ENCODE results near the gene MYO6. TPM values are rescaled to one million over a fixed set of nuclear protein-coding genes. Genes with fewer than 3 reads are reported as not detected.
"Not testable (repeated sequence)": the region's sequence is repeated elsewhere in the genome, so short reads cannot be mapped to it uniquely, and the experiment has no call there.

Gene MYO6
- total RNA-seq, 1 donor from 2014 or later: 0.83 TPM

DNA sequence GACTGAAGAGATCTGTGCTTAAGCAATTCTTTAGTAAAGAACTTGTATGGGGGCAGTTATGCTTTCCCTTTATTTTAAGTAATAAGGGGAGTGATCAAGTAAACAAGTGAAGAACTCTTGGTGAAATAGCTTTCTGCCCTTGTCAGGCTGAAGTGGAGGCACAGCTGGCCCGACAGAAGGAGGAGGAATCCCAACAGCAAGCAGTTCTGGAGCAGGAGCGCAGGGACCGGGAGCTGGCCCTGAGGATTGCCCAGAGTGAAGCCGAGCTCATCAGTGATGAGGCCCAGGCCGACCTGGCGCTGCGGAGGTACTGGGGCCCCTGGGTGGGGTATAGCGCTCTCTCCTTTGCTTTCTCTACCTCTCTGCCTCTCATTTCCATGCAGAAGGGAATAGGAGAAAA is 143.3 kb downstream of the MYO6 start:
- Mint-ChIP-seq H3K27ac (no peak overlapping the region), H3K9me3 (no peaks in the 10 kb centered on the region), H3K4me1 (ENCODE audit: low read depth) (no peaks in the 10 kb centered on the region), H3K27me3 (ENCODE audit: insufficient read depth) (no peaks in the 10 kb centered on the region), H3K36me3 (ENCODE audit: low read depth) (no peaks in the 10 kb centered on the region), H3K4me3 (no peak overlapping the region)
- intact Hi-C loops (cut with micrococcal nuclease): no loop called here
- no peak for DNase-seq (ENCODE audit: low spot score)

- Mint-ChIP-seq H3K36me3 (ENCODE audit: low read depth) (no peaks in the 10 kb centered on the region), H3K9me3 (no peaks in the 10 kb centered on the region), H3K4me1 (ENCODE audit: low read depth) (no peaks in the 10 kb centered on the region), H3K4me3 (no peak overlapping the region), H3K27me3 (ENCODE audit: insufficient read depth) (no peaks in the 10 kb centered on the region), H3K27ac (no peak overlapping the region)
- no peak for DNase-seq (ENCODE audit: low spot score)
- intact Hi-C loops (cut with micrococcal nuclease): no loop called here
These were observed 144.2 kb downstream of the MYO6 start for GRCh38 chr6:75893058-75893775.

DNA sequence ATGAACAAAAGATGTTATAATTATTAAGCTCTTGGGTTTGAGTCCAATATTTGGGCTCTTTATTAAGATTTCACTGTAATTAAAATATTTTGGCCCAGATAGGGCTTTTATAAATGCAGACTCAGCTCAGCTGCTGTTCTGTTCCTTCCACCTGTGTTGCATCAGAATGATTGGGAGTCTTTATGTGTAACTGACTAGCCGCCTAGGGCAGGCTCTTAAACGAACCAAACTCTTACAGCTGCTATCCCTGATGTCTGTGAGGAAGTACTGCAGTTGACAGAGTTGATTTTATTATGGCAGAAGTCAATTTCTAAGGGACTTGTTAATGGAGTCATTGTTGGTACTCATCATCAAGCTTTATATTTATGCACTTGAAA is 144.7 kb downstream of the MYO6 start:
- Mint-ChIP-seq H3K27ac (no peak overlapping the region), H3K4me3 (no peak overlapping the region), H3K36me3 (ENCODE audit: low read depth) (no peaks in the 10 kb centered on the region), H3K4me1 (ENCODE audit: low read depth) (no peaks in the 10 kb centered on the region), H3K9me3 (no peaks in the 10 kb centered on the region), H3K27me3 (ENCODE audit: insufficient read depth) (no peaks in the 10 kb centered on the region)
- DNase-seq (ENCODE audit: low spot score): no peak
- intact Hi-C loops (cut with micrococcal nuclease): no loop called here

GRCh38 chr6:75896526-75896925 is 147.5 kb downstream of the MYO6 start:
- Mint-ChIP-seq H3K4me3 (no peak overlapping the region), H3K27ac (no peak overlapping the region), H3K4me1 (ENCODE audit: low read depth) (no peaks in the 10 kb centered on the region), H3K27me3 (ENCODE audit: insufficient read depth) (no peaks in the 10 kb centered on the region), H3K36me3 (ENCODE audit: low read depth) (no peaks in the 10 kb centered on the region), H3K9me3 (no peaks in the 10 kb centered on the region)
- intact Hi-C loops (cut with micrococcal nuclease): no loop called here
- DNase-seq (ENCODE audit: low spot score): no peak

DNA sequence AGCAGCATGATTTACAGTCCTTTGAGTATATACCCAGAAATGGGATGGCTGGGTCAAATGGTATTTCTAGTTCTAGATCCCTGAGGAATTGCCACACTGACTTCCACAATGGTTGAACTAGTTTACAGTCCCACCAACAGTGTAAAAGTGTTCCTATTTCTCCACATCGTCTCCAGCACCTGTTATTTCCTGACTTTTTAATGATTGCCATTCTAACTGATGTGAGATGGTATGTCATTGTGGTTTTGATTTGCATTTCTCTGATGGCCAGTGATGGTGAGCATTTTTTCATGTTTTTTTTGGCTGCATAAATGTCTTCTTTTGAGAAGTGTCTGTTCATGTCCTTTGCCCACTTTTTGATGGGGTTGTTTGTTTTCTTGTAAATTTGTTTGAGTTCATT is 151.2 kb downstream of the MYO6 start:
- H3K4me3 Mint-ChIP-seq; H3K9me3 Mint-ChIP-seq; H3K27me3 Mint-ChIP-seq (ENCODE audit: insufficient read depth); DNase-seq (ENCODE audit: low spot score); H3K36me3 Mint-ChIP-seq (ENCODE audit: low read depth); intact Hi-C loops (cut with micrococcal nuclease); H3K27ac Mint-ChIP-seq; H3K4me1 Mint-ChIP-seq (ENCODE audit: low read depth): not testable (repeated sequence)

- H3K27me3 Mint-ChIP-seq (ENCODE audit: insufficient read depth); H3K27ac Mint-ChIP-seq; H3K9me3 Mint-ChIP-seq; intact Hi-C loops (cut with micrococcal nuclease); H3K4me3 Mint-ChIP-seq; DNase-seq (ENCODE audit: low spot score); H3K36me3 Mint-ChIP-seq (ENCODE audit: low read depth); H3K4me1 Mint-ChIP-seq (ENCODE audit: low read depth): not testable (repeated sequence)
These were observed 156.1 kb downstream of the MYO6 start for GRCh38 chr6:75905129-75905528.

DNA sequence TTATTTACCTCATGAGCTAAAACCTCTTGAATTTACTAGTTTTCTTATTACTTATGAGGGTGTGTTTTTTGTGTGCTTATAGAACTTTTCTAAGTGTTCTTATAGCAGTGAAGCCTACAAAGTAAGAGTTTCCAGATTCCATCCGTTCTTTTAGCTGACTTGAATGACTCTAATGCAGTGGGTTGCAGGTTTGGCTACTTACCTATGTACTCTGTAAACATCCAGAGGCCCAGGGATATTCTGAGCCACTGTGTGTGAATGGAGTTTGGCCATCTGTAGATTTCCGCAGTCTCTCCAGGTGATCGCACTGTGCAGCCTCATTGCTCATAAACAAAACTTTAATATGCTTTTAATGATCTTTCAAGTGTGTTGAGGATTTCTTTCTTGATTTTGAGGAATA is 157.8 kb downstream of the MYO6 start:
- no peak overlapping the region for H3K27ac Mint-ChIP-seq
- no peak for DNase-seq (ENCODE audit: low spot score)
- intact Hi-C loops (cut with micrococcal nuclease): no loop called here
- peaks cover 1% of the 10 kb centered on the region for H3K27me3 Mint-ChIP-seq (ENCODE audit: insufficient read depth)
- no peaks in the 10 kb centered on the region for H3K4me1 Mint-ChIP-seq (ENCODE audit: low read depth)
- H3K4me3 Mint-ChIP-seq: no peak overlapping the region
- H3K9me3 Mint-ChIP-seq: no peaks in the 10 kb centered on the region
- H3K36me3 Mint-ChIP-seq (ENCODE audit: low read depth): no peaks in the 10 kb centered on the region

DNA sequence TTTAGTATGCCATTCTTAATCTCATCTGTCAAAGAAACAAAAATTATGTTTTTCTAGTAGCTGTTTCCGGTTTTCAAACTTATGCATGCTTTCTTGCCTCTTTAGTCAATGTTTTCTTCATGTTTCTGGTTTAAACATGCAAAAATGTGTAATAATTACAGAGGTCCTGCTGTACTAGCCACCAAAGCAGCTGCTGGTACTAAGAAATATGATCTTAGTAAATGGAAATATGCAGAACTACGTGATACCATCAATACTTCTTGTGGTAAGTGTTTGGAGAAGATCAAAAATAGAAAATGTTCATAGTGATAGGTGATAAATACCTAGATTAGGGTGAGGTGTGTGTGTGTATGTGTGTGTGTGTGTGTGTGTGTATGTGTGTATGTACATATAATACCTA is 158.4 kb downstream of the MYO6 start:
- Mint-ChIP-seq H3K9me3 (no peaks in the 10 kb centered on the region), H3K36me3 (ENCODE audit: low read depth) (no peaks in the 10 kb centered on the region), H3K27ac (no peak overlapping the region), H3K27me3 (ENCODE audit: insufficient read depth) (peaks cover 1% of the 10 kb centered on the region), H3K4me3 (no peak overlapping the region), H3K4me1 (ENCODE audit: low read depth) (no peaks in the 10 kb centered on the region)
- no peak for DNase-seq (ENCODE audit: low spot score)
- intact Hi-C loops (cut with micrococcal nuclease): no loop called here

DNA sequence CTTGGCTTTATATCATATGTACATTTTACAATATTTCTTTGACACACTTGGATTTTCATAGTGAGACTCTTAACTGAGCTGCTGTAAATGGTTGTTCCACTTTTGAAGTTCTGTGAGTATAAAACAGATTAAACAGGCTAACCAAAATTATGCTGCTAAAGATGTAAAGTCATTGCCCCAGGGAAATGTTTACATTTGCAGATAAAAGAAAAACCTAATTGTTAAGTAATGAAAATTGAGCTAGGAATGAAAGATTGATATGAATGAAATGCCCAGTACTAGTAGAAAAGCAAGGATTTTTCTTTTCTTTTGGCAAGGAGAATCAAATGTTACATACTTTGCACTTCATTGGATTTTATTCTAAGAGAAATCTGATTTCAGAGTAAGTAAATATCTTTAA is 164.0 kb downstream of the MYO6 start:
- Mint-ChIP-seq H3K9me3 (no peaks in the 10 kb centered on the region), H3K4me1 (ENCODE audit: low read depth) (no peaks in the 10 kb centered on the region), H3K27me3 (ENCODE audit: insufficient read depth) (peaks cover 1% of the 10 kb centered on the region), H3K4me3 (no peak overlapping the region), H3K36me3 (ENCODE audit: low read depth) (no peaks in the 10 kb centered on the region), H3K27ac (no peak overlapping the region)
- intact Hi-C loops (cut with micrococcal nuclease): no loop called here
- DNase-seq (ENCODE audit: low spot score): no peak

DNA sequence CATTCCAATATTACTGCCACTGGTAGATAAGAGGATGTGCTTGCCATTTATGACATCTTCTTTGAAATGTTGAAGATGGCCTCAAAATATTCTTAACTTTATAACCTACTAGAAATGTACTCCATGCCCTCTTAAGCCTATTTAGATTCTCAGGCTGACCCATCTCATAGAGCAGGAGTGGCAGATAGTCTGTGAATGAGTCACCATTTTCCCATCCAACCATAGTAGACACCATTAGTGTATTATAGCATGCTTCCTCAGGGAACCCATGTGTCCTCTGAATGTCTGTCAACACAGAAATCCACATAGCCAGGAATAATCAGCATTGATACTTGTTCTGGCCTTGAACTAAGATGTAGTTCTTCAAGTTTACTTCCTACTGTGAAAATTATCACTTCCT is 173.2 kb downstream of the MYO6 start:
- Mint-ChIP-seq H3K36me3 (ENCODE audit: low read depth) (no peaks in the 10 kb centered on the region), H3K27me3 (ENCODE audit: insufficient read depth) (no peaks in the 10 kb centered on the region), H3K27ac (no peak overlapping the region), H3K9me3 (no peaks in the 10 kb centered on the region), H3K4me1 (ENCODE audit: low read depth) (no peaks in the 10 kb centered on the region), H3K4me3 (no peak overlapping the region)
- intact Hi-C loops (cut with micrococcal nuclease): no loop called here
- DNase-seq (ENCODE audit: low spot score): no peak

GRCh38 chr6:75926293-75927168 is 177.5 kb downstream of the MYO6 start:
- intact Hi-C loops (cut with micrococcal nuclease): no loop called here
- H3K27ac Mint-ChIP-seq: no peak overlapping the region
- H3K4me3 Mint-ChIP-seq: no peak overlapping the region
- no peak for DNase-seq (ENCODE audit: low spot score)
- H3K4me1 Mint-ChIP-seq (ENCODE audit: low read depth): no peaks in the 10 kb centered on the region
- H3K9me3 Mint-ChIP-seq: no peaks in the 10 kb centered on the region
- no peaks in the 10 kb centered on the region for H3K27me3 Mint-ChIP-seq (ENCODE audit: insufficient read depth)
- no peaks in the 10 kb centered on the region for H3K36me3 Mint-ChIP-seq (ENCODE audit: low read depth)

GRCh38 chr6:75931011-75931680 is 182.1 kb downstream of the MYO6 start:
- no peaks in the 10 kb centered on the region for H3K4me1 Mint-ChIP-seq (ENCODE audit: low read depth)
- H3K27ac Mint-ChIP-seq: no peak overlapping the region
- intact Hi-C loops (cut with micrococcal nuclease): no loop called here
- no peak for DNase-seq (ENCODE audit: low spot score)
- no peaks in the 10 kb centered on the region for H3K9me3 Mint-ChIP-seq
- H3K36me3 Mint-ChIP-seq (ENCODE audit: low read depth): no peaks in the 10 kb centered on the region
- H3K27me3 Mint-ChIP-seq (ENCODE audit: insufficient read depth): peaks cover 5% of the 10 kb centered on the region
- no peak overlapping the region for H3K4me3 Mint-ChIP-seq

- no peak for DNase-seq (ENCODE audit: low spot score)
- Mint-ChIP-seq H3K9me3 (no peaks in the 10 kb centered on the region), H3K4me1 (ENCODE audit: low read depth) (no peaks in the 10 kb centered on the region), H3K4me3 (no peak overlapping the region), H3K27ac (no peak overlapping the region), H3K36me3 (ENCODE audit: low read depth) (no peaks in the 10 kb centered on the region), H3K27me3 (ENCODE audit: insufficient read depth) (peaks cover 8% of the 10 kb centered on the region)
- intact Hi-C loops (cut with micrococcal nuclease): no loop called here
These were observed 183.0 kb downstream of the MYO6 start for GRCh38 chr6:75932067-75932466.

All from activated T-helper 1 cell treated with anti-CD3 and anti-CD28 coated beads, Interleukin-12 subunit alpha, Interleukin-12 subunit beta, Interleukin-2, Interleukin-4 antibody, amounts not matched to agents 30 ng/mL and 10 ng/mL and 1 ng/mL, durations not matched to agents 14 hours and 24 hours and 36 hours (primary cell).